HG03159 (cell line): ENCODE results near the gene SNTG2.

Experiments
- ATAC-seq: cut with Tn5 transposase; IDR thresholded peaks from one replicate; pipeline ENCODE4 v1.9.1; 2021; ENCODE audit warnings: mild to moderate bottlenecking, moderate library complexity; ENCODE audit not compliant: unreplicated experiment

The SNTG2 gene

GRCh38 chr2:1306687-1307516 is 356.3 kb downstream of the SNTG2 start:
- no peak for ATAC-seq

- ATAC-seq = no peak
These were observed 357.0 kb downstream of the SNTG2 start for GRCh38 chr2:1307670-1308069.

DNA sequence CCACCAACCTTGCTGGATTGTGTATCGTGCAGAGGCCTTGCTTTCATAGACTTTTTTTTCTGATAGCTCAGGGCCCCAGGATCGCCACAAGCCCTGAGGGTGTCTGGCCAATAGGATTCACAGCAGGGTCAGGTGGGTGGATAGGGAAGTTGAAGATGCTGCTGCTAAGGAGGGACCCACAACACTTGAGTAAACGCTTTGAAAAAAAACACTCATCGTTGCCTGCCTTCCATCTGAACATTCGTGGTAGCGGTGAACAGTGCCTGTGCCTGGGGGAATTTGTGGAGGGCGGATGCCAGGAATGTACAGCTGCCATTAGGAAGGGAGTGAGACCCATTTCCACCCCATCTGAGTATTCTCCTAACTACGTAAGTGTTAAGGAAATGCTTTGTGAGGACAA is 358.0 kb downstream of the SNTG2 start:
- no peak for ATAC-seq

GRCh38 chr2:1309507-1309906 is 358.9 kb downstream of the SNTG2 start:
- no peak for ATAC-seq

GRCh38 chr2:1310202-1310601 is 359.6 kb downstream of the SNTG2 start:
- ATAC-seq = no peak

DNA sequence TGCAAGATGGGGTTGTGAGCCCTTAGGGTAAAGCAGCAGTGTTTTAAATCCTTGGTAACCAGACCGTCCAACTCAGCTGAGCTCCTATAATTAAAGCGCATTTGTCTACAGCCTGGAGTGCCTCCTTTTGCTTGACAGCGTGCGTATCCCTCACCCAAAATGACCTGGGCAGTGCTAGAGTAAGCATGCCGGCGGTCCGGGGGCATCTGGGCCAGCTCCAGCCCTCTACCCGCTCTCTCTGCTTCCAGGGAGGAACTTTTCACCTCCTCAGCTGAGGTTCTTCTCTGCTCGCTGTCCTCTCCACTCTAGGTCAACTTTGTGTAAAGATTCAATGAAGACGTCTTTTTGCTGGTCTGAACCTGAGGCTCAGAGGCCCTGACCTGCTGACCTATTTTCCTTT is 360.2 kb downstream of the SNTG2 start:
- no peak for ATAC-seq

DNA sequence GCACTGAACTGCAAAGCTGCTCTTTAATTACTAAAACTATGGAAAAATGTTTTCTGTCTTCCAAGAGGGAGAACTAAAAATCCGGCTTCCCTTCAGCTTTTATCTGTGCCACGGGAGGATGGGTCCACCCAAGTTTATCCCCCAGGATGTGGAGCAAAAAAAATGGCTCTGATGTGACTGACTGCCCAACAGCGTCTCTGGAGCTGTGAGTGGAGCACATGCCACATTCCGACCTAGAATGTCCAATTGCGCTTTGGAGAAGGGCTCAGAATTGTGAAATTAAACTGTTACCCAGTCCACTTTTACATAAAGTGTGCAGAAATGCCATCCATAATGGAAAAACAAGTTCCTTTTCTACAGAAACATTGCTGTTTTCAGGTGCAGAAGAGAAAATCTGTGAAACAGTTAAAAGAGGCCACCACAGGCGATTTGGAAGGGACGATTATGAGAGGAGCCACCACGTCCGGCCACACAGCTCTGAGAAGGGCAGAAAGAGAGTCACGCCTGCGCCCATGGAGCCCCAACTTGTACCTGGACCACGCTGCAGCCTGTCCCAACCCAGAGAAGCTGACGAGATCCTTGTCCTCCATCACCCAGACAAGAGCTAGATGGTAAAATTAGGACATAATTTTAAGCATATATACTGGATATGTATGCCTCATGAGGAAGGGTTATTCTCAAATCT is 362.7 kb downstream of the SNTG2 start:
- ATAC-seq = no peak

- ATAC-seq = no peak
These were observed 363.6 kb downstream of the SNTG2 start for GRCh38 chr2:1314254-1314653.

DNA sequence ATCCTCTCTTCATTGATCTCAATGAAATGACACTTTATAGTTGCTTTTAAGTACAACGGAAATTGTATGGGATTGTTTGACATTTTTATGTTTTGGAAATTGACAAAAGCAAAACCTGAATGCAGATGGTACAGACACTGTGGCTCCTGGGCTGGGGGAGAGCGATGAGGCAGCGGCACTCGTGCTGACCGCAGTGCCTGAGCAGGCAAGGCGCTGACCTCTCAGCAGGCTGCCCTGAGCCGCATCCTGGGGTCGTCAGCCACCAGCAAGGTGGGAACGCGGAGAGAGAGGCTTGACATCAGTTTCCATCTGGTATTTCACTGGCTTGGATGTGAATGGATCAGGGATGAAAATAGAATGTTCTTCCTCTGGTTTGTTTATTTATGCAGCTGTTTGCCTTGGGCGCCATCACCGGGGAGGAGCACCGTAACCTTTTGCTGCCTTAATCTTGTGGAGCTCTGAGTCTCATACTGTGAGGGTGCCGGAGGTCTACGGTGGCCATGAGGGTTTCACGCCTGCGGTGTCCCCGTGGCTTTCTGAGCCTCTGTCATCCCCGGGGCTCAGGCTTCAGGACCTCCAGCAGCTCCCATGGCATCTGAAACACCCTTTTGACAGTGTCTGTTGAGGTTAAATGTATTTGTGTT is 367.8 kb downstream of the SNTG2 start:
- ATAC-seq = no peak

DNA sequence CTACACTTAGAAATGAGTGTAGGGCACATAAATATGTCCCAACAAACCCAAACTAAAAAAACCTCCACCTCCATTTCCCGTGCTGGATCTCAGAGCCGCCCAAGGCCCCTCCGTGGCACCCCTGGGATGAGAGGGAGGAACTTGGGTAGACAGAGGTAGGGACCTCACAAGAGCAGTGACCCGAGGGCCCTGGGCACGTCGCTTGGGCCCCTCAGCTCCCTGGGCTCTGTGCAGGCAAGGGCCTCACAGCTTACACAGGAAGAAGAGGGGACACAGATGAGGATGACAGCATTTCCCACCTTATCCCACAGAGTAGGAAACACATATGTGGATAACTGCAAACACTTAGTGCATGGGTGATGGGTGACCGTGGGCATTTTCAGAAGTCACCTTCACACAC is 368.7 kb downstream of the SNTG2 start:
- no peak for ATAC-seq

GRCh38 chr2:1321321-1321720 is 370.7 kb downstream of the SNTG2 start:
- ATAC-seq = no peak

- no peak for ATAC-seq
These were observed 374.2 kb downstream of the SNTG2 start for GRCh38 chr2:1324884-1325283.

GRCh38 chr2:1328684-1329083 is 378.0 kb downstream of the SNTG2 start:
- no peak for ATAC-seq

DNA sequence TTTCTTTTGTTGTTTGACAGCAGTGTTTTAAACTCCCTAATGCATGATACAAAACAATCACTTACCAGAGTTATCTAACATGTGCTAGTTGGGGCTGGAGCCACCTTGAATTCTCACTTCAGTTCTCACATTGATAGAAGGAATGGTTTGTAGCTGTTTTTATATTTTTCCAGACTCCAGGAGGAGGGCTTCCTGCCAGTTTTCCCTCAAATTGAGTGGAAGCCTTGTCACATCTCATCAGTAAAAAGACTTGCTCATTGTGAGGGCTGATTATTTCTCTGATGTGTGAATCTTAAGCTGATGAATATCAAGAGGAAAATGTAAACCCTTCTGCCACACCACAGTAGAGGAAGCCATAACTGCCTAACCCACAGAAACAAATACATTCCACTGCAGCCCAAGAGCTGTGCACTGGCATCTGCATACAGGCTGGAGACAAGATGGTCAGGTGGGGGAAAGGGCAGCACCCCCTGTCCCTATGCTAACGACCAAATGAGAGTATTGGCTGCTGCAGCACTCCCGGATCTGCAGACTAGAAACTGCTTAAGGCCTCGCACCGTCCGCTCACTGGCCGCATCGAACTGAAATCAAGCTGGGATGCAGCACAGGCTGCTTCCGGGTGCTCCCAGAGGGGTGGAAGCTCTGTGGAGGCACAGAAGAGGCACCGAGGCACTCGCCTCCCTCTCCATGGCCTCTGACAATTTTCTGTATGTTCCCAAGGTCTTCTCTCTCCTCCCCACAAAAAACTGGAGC is 388.9 kb downstream of the SNTG2 start:
- ATAC-seq = no peak

DNA sequence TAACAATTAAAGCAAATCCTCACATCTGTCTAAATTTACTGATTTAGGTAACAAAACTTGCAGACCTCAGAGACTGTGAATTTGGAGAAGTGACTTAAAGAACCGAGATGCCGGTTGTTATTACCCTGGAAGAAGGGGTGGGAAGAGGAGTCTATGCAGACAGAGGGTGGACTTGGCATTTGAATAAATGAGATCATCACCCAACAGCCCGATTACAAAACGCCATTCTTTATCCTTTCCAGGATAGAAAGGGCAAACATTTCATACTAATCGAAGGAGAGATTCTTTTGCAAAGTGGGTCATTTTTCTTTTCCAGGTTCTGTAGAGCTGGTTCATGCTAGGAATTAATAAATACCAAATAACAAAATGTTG is 389.5 kb downstream of the SNTG2 start:
- no peak for ATAC-seq

- no peak for ATAC-seq
These were observed 390.9 kb downstream of the SNTG2 start for GRCh38 chr2:1341404-1342120.

DNA sequence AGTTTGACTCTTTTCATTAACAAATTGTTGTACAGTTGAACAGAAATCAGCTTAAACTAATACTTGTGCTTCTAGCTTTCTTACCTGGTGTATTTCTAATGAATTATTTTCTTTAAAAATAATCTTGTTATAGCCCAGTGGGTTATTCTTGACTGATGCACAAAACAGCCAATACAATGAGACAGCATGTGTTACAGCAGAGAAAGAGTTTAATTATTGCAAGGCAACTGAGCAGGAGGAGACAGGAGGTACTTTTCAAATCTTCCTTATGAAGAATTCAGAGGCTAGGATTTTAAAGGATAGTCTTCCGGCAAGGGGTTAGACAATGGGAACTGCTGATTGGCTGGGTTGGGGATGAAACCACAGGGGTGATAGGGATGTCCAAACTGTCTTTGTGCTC is 398.1 kb downstream of the SNTG2 start:
- ATAC-seq = no peak

DNA sequence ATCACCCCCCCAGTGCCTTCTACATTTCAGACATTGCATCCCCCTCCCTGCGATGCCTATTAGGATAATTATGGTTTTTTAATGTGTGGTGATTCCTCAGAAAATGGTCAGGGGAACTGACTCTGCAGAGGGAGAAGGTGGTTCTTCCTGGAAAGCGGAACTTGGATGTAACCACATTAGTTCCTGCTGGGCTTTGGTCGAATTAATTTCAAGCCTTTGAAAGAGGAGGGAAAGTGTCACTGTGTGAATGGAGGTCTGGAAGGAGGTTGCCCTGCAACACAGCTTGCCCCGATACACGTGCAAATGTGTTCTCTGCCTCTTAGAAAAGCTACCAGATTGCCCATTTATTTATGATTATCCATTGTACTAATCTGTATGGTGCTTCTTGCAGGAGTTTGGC is 399.5 kb downstream of the SNTG2 start:
- no peak for ATAC-seq

GRCh38 chr2:1353124-1353523 is 402.5 kb downstream of the SNTG2 start:
- no peak for ATAC-seq

GRCh38 chr2:1353543-1353942 is 402.9 kb downstream of the SNTG2 start:
- ATAC-seq = no peak

DNA sequence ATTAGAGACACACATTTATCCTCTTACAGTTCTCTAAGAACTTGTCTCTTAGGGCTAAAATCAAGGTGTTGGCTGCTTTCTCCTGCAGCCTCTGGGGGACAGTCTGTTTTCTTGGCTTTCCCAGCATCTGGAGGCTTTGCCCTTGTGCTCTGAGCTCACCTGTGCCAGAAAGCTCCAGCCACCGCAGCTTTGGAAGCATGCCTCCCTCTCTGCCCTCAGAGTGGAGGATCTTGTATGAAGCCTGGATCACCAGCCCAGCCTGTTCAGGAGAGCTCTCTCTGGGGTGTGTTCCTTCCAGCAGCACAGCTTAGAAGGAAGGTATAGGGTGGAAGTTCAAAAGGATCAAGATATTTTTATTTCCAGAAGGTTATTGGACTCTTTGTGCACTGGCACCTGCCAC is 409.5 kb downstream of the SNTG2 start:
- ATAC-seq = no peak
